Measurements from ENCODE around the gene TBC1D3G.
"Not testable (repeated sequence)": the region's sequence is repeated elsewhere in the genome, so short reads cannot be mapped to it uniquely, and the experiment has no call there.

The TBC1D3G gene

DNA sequence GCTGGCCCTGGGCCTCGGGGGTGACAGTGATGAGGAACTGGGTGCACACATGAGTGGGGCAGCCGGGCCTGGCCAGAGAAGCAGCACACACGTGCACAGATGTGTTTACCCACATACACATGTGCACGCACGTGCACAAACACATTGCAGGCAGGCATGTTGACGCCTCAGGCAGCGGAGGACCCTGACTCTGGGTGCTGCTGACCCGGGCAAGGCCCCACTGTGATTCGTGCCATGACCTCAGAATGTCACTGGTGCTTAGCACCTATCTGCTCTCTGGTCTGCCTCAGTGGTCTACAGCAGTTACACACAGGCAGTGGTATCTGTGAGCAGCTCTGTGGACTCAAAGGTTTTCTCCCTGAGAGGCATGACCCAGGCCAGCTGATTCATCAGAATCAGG lies at the start of gene TBC1D3G:
TSS of gene TBC1D3G (plus strand) at position 301 of the 400 bp plus-strand sequence. CDS start 1,528 bp downstream, outside the sequence.
- not testable (repeated sequence) for DNase-seq (ENCODE audit: low spot score)

- DNase-seq (ENCODE audit: low spot score): not testable (repeated sequence)
Measured at GRCh38 chr17:36283256-36283655, 40.4 kb upstream of the TBC1D3G start.

DNA sequence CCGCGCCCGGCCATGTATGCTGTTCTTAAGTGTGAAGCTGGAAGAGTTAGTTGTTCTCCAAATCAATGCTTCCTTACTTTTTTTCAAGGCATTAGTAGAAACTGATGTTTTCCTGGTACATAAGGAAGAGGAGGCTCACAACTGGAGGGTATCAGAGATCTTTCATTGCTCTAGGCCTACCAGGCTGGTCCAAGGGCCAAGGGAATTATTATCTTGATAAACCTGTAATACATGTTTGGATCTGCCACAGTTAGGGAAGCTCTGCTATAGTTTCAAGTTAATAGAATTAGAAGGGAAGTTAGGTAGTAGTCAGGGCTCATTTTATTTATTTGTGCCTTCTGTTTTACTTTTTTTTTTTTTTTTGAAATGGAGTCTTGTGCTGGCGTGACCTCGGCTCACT lies 39.5 kb upstream of the TBC1D3G start:
- not testable (repeated sequence) for DNase-seq (ENCODE audit: low spot score)

GRCh38 chr17:36289965-36290612 lies 33.6 kb upstream of the TBC1D3G start:
- DNase-seq (ENCODE audit: low spot score): not testable (repeated sequence)

DNA sequence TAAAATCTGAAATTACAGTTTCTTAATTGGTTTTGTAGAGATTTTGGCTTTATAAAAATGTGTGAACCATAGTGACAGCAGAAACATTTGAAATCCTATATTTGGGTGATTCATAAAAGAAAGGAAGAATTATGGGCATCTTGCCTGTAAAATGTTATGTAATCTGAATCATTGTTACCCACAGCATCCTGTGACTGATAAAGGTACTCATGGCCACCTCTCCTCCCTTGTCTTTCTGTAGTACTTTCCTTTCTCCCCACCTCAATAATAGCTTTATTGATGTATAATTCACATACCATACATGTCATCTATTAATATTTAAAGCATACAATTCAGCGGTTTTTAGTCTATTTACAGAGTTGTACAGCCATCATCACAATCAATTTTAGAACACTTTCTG lies 28.5 kb upstream of the TBC1D3G start:
- not testable (repeated sequence) for DNase-seq (ENCODE audit: low spot score)

GRCh38 chr17:36315736-36316135 lies 7.9 kb upstream of the TBC1D3G start:
- not testable (repeated sequence) for DNase-seq (ENCODE audit: low spot score)

DNA sequence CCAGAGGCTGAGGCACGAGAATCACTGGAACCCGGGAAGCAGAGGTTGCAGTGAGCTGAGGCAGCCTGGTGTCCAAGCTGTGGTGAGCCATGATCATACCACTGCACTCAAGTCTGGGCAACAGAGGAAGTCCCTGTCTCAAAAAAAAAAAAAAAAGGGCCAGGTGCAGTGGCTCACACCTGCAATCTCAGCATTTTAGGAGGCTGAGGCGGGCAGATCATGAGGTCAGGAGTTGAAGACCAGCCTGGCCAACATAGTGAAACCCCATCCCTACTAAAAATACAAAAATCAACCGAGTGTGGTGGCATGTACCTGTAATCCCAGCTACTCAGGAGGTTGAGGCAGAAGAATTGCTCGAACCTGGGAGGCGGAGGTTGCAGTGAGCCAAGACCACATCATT lies 38.8 kb downstream of the TBC1D3G start:
- DNase-seq (ENCODE audit: low spot score): not testable (repeated sequence)

DNA sequence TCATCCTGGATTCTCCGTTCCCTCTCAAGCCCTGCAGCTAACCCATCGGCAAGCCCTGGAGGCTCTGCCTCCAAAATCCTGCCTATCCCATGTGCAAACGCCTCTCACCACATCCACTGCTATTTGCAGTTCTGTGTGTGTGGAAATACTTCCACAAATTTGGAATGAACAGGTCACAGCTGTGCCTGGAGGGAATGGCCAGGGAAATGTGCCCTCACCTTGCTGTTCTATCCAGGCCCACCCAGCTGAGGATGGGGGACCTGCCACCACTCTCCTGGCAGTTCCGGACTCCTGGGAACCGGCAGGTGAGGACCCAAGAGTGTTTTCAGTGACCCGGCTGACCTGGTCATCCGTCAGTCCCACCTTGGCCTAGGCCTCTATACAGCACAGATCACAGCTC lies 52.3 kb downstream of the TBC1D3G start:
- not testable (repeated sequence) for DNase-seq (ENCODE audit: low spot score)

Data from kidney tubule cell (primary cell).